HG02623 (cell line): ENCODE data around the gene KRT78.
"Not testable (repeated sequence)": the region's sequence is repeated elsewhere in the genome, so short reads cannot be mapped to it uniquely, and the experiment has no call there.

Experiments used
- ATAC-seq: cut with Tn5 transposase; IDR thresholded peaks from one replicate; pipeline ENCODE4 v1.9.1; 2021; ENCODE audit warnings: moderate library complexity; ENCODE audit not compliant: unreplicated experiment

Gene KRT78

GRCh38 chr12:52798671-52799504, 49.9 kb downstream of the KRT78 start:
- no peak for ATAC-seq

- no peak for ATAC-seq
Observed at GRCh38 chr12:52798003-52798670, 50.7 kb downstream of the KRT78 start.

- no peak for ATAC-seq
Observed at GRCh38 chr12:52797529-52797894, 51.3 kb downstream of the KRT78 start.

- no peak for ATAC-seq
Observed at GRCh38 chr12:52796839-52797528, 51.8 kb downstream of the KRT78 start.

GRCh38 chr12:52796429-52796794, 52.4 kb downstream of the KRT78 start:
- ATAC-seq, result no peak

GRCh38 chr12:52795694-52796428, 52.9 kb downstream of the KRT78 start, which contains the start of gene KRT3:
TSS of gene KRT3 (minus strand) at chr12:52796117. CDS start at chr12:52796042, 75 bp downstream.
- no peak for ATAC-seq

GRCh38 chr12:52795332-52795674, 53.5 kb downstream of the KRT78 start:
- not testable (repeated sequence) for ATAC-seq

- no peak for ATAC-seq
Observed at GRCh38 chr12:52794479-52795331, 54.1 kb downstream of the KRT78 start.

- no peak for ATAC-seq
Observed at GRCh38 chr12:52792185-52793029, 56.4 kb downstream of the KRT78 start.

- ATAC-seq, result no peak
Observed at GRCh38 chr12:52791271-52792184, 57.3 kb downstream of the KRT78 start.

GRCh38 chr12:52790427-52791270, 58.1 kb downstream of the KRT78 start:
- ATAC-seq, result no peak

- no peak for ATAC-seq
Observed at GRCh38 chr12:52789637-52790426, 59.0 kb downstream of the KRT78 start.

GRCh38 chr12:52788876-52789636, 59.7 kb downstream of the KRT78 start:
- ATAC-seq, result no peak

- ATAC-seq, result no peak
Observed at GRCh38 chr12:52788192-52788875, 60.5 kb downstream of the KRT78 start.
